Liver (tissue), 9 donors: ENCODE data around the gene TREX2. TPM values are rescaled to one million over a fixed set of nuclear protein-coding genes. Genes with fewer than 3 reads are reported as not detected.

Source experiments
- DNase-seq: peaks from one replicate; pipeline ENCODE4 v3.0.0-alpha.2; 2017; ENCODE audit warnings: low spot score
- H3K27ac ChIP-seq, 2 donors: one replicate each; pipeline ENCODE4 v1.7.0; 2013; ENCODE audit warnings: inconsistent platforms in 2 of 2, low read length in 2 of 2, control low read depth in 1 of 2, low read depth in 1 of 2, mild to moderate bottlenecking in 1 of 2
- H3K27me3 ChIP-seq, 4 donors: one replicate each; pipeline versions ENCODE4 v1.6.1 to v1.7.0; 2013; ENCODE audit warnings: low read length in 3 of 4, inconsistent platforms in 1 of 4, mild to moderate bottlenecking in 1 of 4, moderate library complexity in 1 of 4; ENCODE audit not compliant: control insufficient read depth in 4 of 4, insufficient read depth in 4 of 4
- H3K36me3 ChIP-seq, 4 donors: one replicate each; pipeline versions ENCODE4 v1.6.1 to v1.7.0; 2013; ENCODE audit warnings: low read length in 3 of 4, mild to moderate bottlenecking in 3 of 4, low read depth in 1 of 4, moderate library complexity in 1 of 4; ENCODE audit not compliant: control insufficient read depth in 4 of 4, insufficient read depth in 3 of 4
- H3K4me1 ChIP-seq, 4 donors: one replicate each; pipeline versions ENCODE4 v1.6.1 to v1.7.0; 2013; ENCODE audit warnings: low read length in 3 of 4, mild to moderate bottlenecking in 3 of 4, moderate library complexity in 1 of 4; ENCODE audit not compliant: control insufficient read depth in 4 of 4, insufficient read depth in 4 of 4
- H3K4me3 ChIP-seq, 3 donors: one replicate each; pipeline versions ENCODE4 v1.6.1 to v1.7.0; 2013; ENCODE audit warnings: low read length in 3 of 3, control low read depth in 1 of 3, low read depth in 1 of 3, mild to moderate bottlenecking in 1 of 3
- H3K9ac ChIP-seq, 2 donors: one replicate each; pipeline ENCODE4 v1.7.0; 2013; ENCODE audit warnings: low read length in 2 of 2, mild to moderate bottlenecking in 2 of 2, moderate library complexity in 2 of 2, control low read depth in 1 of 2, low read depth in 1 of 2
- H3K9me3 ChIP-seq, 4 donors: one replicate each; pipeline versions ENCODE4 v1.6.1 to v1.7.0; 2013; ENCODE audit warnings: low read length in 3 of 4; ENCODE audit not compliant: control insufficient read depth in 4 of 4
- ATF3 ChIP-seq: IDR thresholded peaks from 2 replicates; pipeline ENCODE4 v1.6.1; 2016; ENCODE audit warnings: antibody characterized with exemption
- CTCF ChIP-seq: fragments of 150-350 bp; IDR thresholded peaks from 2 replicates; pipeline ENCODE4 v1.5.1; 2017; ENCODE audit warnings: improper control_type of control experiment, low read depth, low read length; ENCODE audit not compliant: missing input control
- FOXA1 ChIP-seq: IDR thresholded peaks from 2 replicates; pipeline ENCODE4 v1.6.1; 2016; ENCODE audit warnings: antibody characterized with exemption
- GABPA ChIP-seq, 2 donors: IDR thresholded peaks in 1 of 2; conservative IDR thresholded peaks in 1 of 2; 2 replicates each; pipeline ENCODE4 v1.6.1; 2016; ENCODE audit warnings: antibody characterized with exemption in 2 of 2, mild to moderate bottlenecking in 1 of 2, moderate library complexity in 1 of 2
- HNF4G ChIP-seq: IDR thresholded peaks from 2 replicates; pipeline ENCODE4 v1.6.1; 2016; ENCODE audit warnings: antibody characterized with exemption
- JUND ChIP-seq, 2 donors: IDR thresholded peaks; 2 replicates each; pipeline ENCODE4 v1.6.1; 2016; ENCODE audit warnings: antibody characterized with exemption in 2 of 2
- NR2F2 ChIP-seq: IDR thresholded peaks from 2 replicates; pipeline ENCODE4 v1.6.1; 2016; ENCODE audit warnings: antibody characterized with exemption
- RAD21 ChIP-seq, 2 donors: IDR thresholded peaks; 2 replicates each; pipeline ENCODE4 v1.6.1; 2016; ENCODE audit warnings: antibody characterized with exemption in 2 of 2, mild to moderate bottlenecking in 2 of 2
- REST ChIP-seq: IDR thresholded peaks from 2 replicates; pipeline ENCODE4 v1.6.1; 2016; ENCODE audit warnings: antibody characterized with exemption, mild to moderate bottlenecking
- RXRA ChIP-seq, 2 donors: IDR thresholded peaks; 2 replicates each; pipeline ENCODE4 v1.6.1; 2017 to 2018; ENCODE audit warnings: antibody characterized with exemption in 2 of 2, mild to moderate bottlenecking in 1 of 2
- SP1 ChIP-seq: IDR thresholded peaks from 2 replicates; pipeline ENCODE4 v1.6.1; 2018; ENCODE audit warnings: antibody characterized with exemption, mild to moderate bottlenecking
- TAF1 ChIP-seq: conservative IDR thresholded peaks from 2 replicates; pipeline ENCODE4 v1.6.1; 2016; ENCODE audit warnings: antibody characterized with exemption, mild to moderate bottlenecking
- YY1 ChIP-seq: IDR thresholded peaks from 2 replicates; pipeline ENCODE4 v1.6.1; 2016; ENCODE audit warnings: antibody characterized with exemption, mild to moderate bottlenecking
- WGBS: extraction: QIAGEN DNeasy Blood & Tissue Kit; methylation state at CpG from one replicate; pipeline ENCODE4 v1.1.7; 2013; 5-methylcytosine and 5-hydroxymethylcytosine counted together
- polyA plus RNA-seq, 2 donors: library from polyadenylated mRNA; stranded (reverse) in 1 of 2; unstranded in 1 of 2; fragments of 200-250 nt in 1 of 2; fragments of >200 nt in 1 of 2; fragmentation: Nextera tagmentation in 1 of 2; extraction: Ambion mirVana in 1 of 2; gene quantifications; one replicate each; pipeline versions ENCODE4 v1.2.1 to v1.2.3, GENCODE V29; 2013 to 2015
- total RNA-seq, 2 donors: library from RNA; depleted of rRNA; stranded (reverse); fragments of >200 nt; gene quantifications; one replicate each; pipeline ENCODE4 v1.2.3, GENCODE V29; 2014
- donor health status: healthy.
- donor health status: healthy.
- donor health status: healthy.
- donor health status: healthy.
- donor health status: healthy.

The TREX2 gene
- total and polyA plus RNA-seq, 4 donors: 0.13 to 1.3 (median 1.2) TPM; not detected in 1

- TF ChIP-seq REST (no peak), YY1 (no peak), RXRA (IDR thresholded peaks at IDR 0.05) (no peak), TAF1 (no peak), GABPA (IDR thresholded peaks at IDR 0.05 in 1 of 2, conservative IDR thresholded peaks at IDR 0.05 in 1 of 2) (no peak)
Observed at GRCh38 chrX:153475271-153475670, 29.4 kb upstream of the TREX2 start (continued).

- DNase-seq: no peak
- Histone ChIP-seq H3K36me3 (no peaks in the 10 kb centered on the region), H3K4me3 (peak overlapping the region in 1 of 3 donors; percentile 20), H3K27ac (peak overlapping the region in 1 of 2 donors; percentile 19), H3K27me3 (no peaks in the 10 kb centered on the region), H3K9ac (no peak overlapping the region), H3K4me1 (peaks cover 0 to 7% (median 5%) of the 10 kb centered on the region in 4 donors), H3K9me3 (no peaks in the 10 kb centered on the region)
- TF ChIP-seq GABPA (IDR thresholded peaks at IDR 0.05 in 1 of 2, conservative IDR thresholded peaks at IDR 0.05 in 1 of 2): no peak
- no peak for TF ChIP-seq RXRA (IDR thresholded peaks at IDR 0.05)
- no peak for TF ChIP-seq CTCF
- no peak for TF ChIP-seq NR2F2
- no peak for TF ChIP-seq RAD21 (IDR thresholded peaks at IDR 0.05)
- TF ChIP-seq ATF3: no peak
- WGBS: 3% methylated on average over 59 of the region's 59 CpGs
Observed at GRCh38 chrX:153474718-153475117, 28.9 kb upstream of the TREX2 start.

- 61% methylated on average over 10 of the region's 10 CpGs for WGBS
- Histone ChIP-seq H3K4me1 (peaks cover 2 to 9% (median 8%) of the 10 kb centered on the region in 4 donors), H3K9me3 (no peaks in the 10 kb centered on the region), H3K27me3 (no peaks in the 10 kb centered on the region), H3K9ac (no peak overlapping the region), H3K36me3 (no peaks in the 10 kb centered on the region), H3K4me3 (peak overlapping the region in 1 of 3 donors; percentile 20), H3K27ac (peak overlapping the region; percentile 12 to 20)
- no peak for DNase-seq
- TF ChIP-seq NR2F2: no peak
- no peak for TF ChIP-seq FOXA1
- TF ChIP-seq SP1: no peak
- TF ChIP-seq HNF4G: no peak
- no peak for TF ChIP-seq ATF3
- TF ChIP-seq YY1: no peak
- no peak for TF ChIP-seq JUND (IDR thresholded peaks at IDR 0.05)
Observed at GRCh38 chrX:153474266-153474665, 28.4 kb upstream of the TREX2 start.
